Nephron progenitor cell (in vitro differentiated cells): Measurements from ENCODE around the gene SCMH1.
"Not testable (repeated sequence)": the region's sequence is repeated elsewhere in the genome, so short reads cannot be mapped to it uniquely, and the experiment has no call there.

ENCODE experiments used
- DNase-seq: peaks from one replicate; pipeline ENCODE4 v3.0.0; 2021
- H3K27ac Mint-ChIP-seq: 2 replicates; pipeline ENCODE4 v1.8.0; 2021; ENCODE audit warnings: mild to moderate bottlenecking, moderate library complexity, mixed read lengths
- H3K27me3 Mint-ChIP-seq: 2 replicates; pipeline ENCODE4 v1.8.0; 2021; ENCODE audit warnings: mild to moderate bottlenecking, low read depth, mixed read lengths; ENCODE audit not compliant: poor library complexity
- H3K36me3 Mint-ChIP-seq: 2 replicates; pipeline ENCODE4 v1.8.0; 2021; ENCODE audit warnings: low read depth, mixed read lengths
- H3K4me1 Mint-ChIP-seq: 2 replicates; pipeline ENCODE4 v1.8.0; 2021; ENCODE audit warnings: mixed read lengths
- H3K4me3 Mint-ChIP-seq: 2 replicates; pipeline ENCODE4 v1.8.0; 2021; ENCODE audit warnings: mild to moderate bottlenecking, moderate library complexity, mixed read lengths
- H3K9me3 Mint-ChIP-seq: 2 replicates; pipeline ENCODE4 v1.8.0; 2021; ENCODE audit warnings: mild to moderate bottlenecking, moderate library complexity, mixed read lengths
- CTCF ChIP-seq: fragments of 200-600 bp; sonication (generic); IDR thresholded peaks from 2 replicates; pipeline ENCODE4 v1.5.0; 2021; ENCODE audit warnings: antibody characterized with exemption

The SCMH1 gene

GRCh38 chr1:41218152-41218551 lies 24.0 kb downstream of the SCMH1 start:
- H3K27me3 Mint-ChIP-seq, result no peaks in the 10 kb centered on the region
- peaks cover 52% of the 10 kb centered on the region for H3K36me3 Mint-ChIP-seq
- no peak for TF ChIP-seq CTCF
- peaks cover 5% of the 10 kb centered on the region for H3K4me1 Mint-ChIP-seq
- no peak for DNase-seq
- H3K27ac Mint-ChIP-seq, result no peak overlapping the region
- peaks cover 33% of the 10 kb centered on the region for H3K9me3 Mint-ChIP-seq
- H3K4me3 Mint-ChIP-seq, result no peak overlapping the region

GRCh38 chr1:41217441-41217840 lies 24.7 kb downstream of the SCMH1 start:
- Mint-ChIP-seq H3K27me3 (no peaks in the 10 kb centered on the region), H3K9me3 (peaks cover 33% of the 10 kb centered on the region), H3K4me1 (peaks cover 5% of the 10 kb centered on the region), H3K4me3 (no peak overlapping the region), H3K36me3 (peaks cover 52% of the 10 kb centered on the region), H3K27ac (no peak overlapping the region)
- no peak for DNase-seq
- no peak for TF ChIP-seq CTCF

GRCh38 chr1:41215623-41216022 lies 26.5 kb downstream of the SCMH1 start:
- DNase-seq, result no peak
- Mint-ChIP-seq H3K4me1 (peaks cover 5% of the 10 kb centered on the region), H3K9me3 (peaks cover 41% of the 10 kb centered on the region), H3K4me3 (no peak overlapping the region), H3K27me3 (no peaks in the 10 kb centered on the region), H3K36me3 (peaks cover 59% of the 10 kb centered on the region), H3K27ac (no peak overlapping the region)
- TF ChIP-seq CTCF, result no peak

GRCh38 chr1:41213341-41213740 lies 28.8 kb downstream of the SCMH1 start:
- Mint-ChIP-seq H3K4me3 (no peak overlapping the region), H3K36me3 (peaks cover 56% of the 10 kb centered on the region), H3K9me3 (peaks cover 40% of the 10 kb centered on the region), H3K27ac (no peak overlapping the region), H3K27me3 (no peaks in the 10 kb centered on the region), H3K4me1 (peaks cover 5% of the 10 kb centered on the region)
- TF ChIP-seq CTCF, result no peak
- DNase-seq, result no peak

- Mint-ChIP-seq H3K36me3 (peaks cover 49% of the 10 kb centered on the region), H3K9me3 (peaks cover 45% of the 10 kb centered on the region)
- not testable (repeated sequence) for H3K4me1 Mint-ChIP-seq, H3K27me3 Mint-ChIP-seq, H3K27ac Mint-ChIP-seq, DNase-seq, H3K4me3 Mint-ChIP-seq
Measured at GRCh38 chr1:41211608-41212007, 30.5 kb downstream of the SCMH1 start.

- DNase-seq, H3K4me1 Mint-ChIP-seq, H3K4me3 Mint-ChIP-seq, H3K27ac Mint-ChIP-seq, H3K27me3 Mint-ChIP-seq: not testable (repeated sequence)
- H3K9me3 Mint-ChIP-seq, result peaks cover 78% of the 10 kb centered on the region
- H3K36me3 Mint-ChIP-seq, result peaks cover 80% of the 10 kb centered on the region
Measured at GRCh38 chr1:41207053-41207452, 35.1 kb downstream of the SCMH1 start.

- DNase-seq, result no peak
- TF ChIP-seq CTCF, result no peak
- Mint-ChIP-seq H3K4me3 (no peak overlapping the region), H3K9me3 (peaks cover 40% of the 10 kb centered on the region), H3K36me3 (peaks cover 44% of the 10 kb centered on the region), H3K27ac (no peak overlapping the region), H3K27me3 (no peaks in the 10 kb centered on the region), H3K4me1 (no peaks in the 10 kb centered on the region)
Measured at GRCh38 chr1:41200728-41201127, 41.4 kb downstream of the SCMH1 start.
